Measurements from ENCODE around the gene CYP26B1.

GRCh38 chr2:72090271-72090720 lies 57.4 kb downstream of the CYP26B1 start:
- TF ChIP-seq JUN (IDR thresholded peaks at IDR 0.05; ENCODE audit: borderline replicate concordance, insufficient read depth, insufficient read length, low read depth) (no peak), CTCF (IDR thresholded peaks at IDR 0.05; ENCODE audit: extremely low read depth in 1 of 2, insufficient read depth in 1 of 2, low read depth in 1 of 2, low read length in 2 of 2) (no peak), POLR2AphosphoS5 (IDR thresholded peaks at IDR 0.05; ENCODE audit: insufficient read depth, low read depth, low read length) (no peak), EZH2 (IDR thresholded peaks at IDR 0.05; ENCODE audit: borderline replicate concordance, low read depth, low read length, severe bottlenecking) (no peak), POLR2A (IDR thresholded peaks at IDR 0.05; ENCODE audit: low read depth, low read length) (no peak), MYC (IDR thresholded peaks at IDR 0.05; ENCODE audit: low read depth, low read length) (no peak)
